ENCODE measurements around the gene AP4E1.
"Not testable (repeated sequence)": the region's sequence is repeated elsewhere in the genome, so short reads cannot be mapped to it uniquely, and the experiment has no call there.

AP4E1 gene

DNA sequence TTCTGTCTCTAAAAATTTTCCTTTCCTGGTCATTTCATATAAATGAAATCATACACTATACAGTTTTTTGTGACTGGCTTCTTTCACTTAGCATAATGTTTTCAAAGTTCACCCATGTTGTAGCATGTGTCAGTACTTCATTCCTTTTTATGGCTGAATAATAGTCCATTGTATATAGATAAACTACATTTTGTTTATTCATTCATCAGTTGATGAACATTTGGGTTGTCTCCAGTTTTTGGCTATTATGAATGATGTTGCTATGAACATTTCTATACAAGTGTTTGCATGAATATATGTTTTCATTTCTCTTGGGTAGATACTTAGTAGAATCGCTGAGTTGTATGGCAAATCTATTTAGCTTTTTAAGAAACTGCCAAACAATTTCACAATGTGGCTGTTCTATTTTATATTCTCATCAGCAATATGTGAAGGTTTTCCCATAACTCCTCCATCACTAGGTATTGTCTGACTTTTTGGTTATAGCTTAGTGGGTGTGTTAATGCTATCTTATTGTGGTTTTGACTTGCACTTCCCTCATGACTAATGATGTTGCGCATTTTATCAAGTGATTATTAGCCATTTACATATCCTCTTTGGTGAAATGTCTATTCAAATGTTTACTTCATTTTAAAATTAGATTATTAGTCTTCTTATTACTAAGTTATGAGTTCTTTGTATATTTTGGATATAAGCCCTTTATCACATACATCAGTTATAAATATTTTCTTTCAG is 21.7 kb upstream of the AP4E1 start:
- no peak for DNase-seq (ENCODE audit: extremely low spot score, insufficient read length, low read depth)
- FAIRE-seq: no peak

GRCh38 chr15:50888054-50888453 is 20.4 kb upstream of the AP4E1 start:
- no peak for FAIRE-seq

DNA sequence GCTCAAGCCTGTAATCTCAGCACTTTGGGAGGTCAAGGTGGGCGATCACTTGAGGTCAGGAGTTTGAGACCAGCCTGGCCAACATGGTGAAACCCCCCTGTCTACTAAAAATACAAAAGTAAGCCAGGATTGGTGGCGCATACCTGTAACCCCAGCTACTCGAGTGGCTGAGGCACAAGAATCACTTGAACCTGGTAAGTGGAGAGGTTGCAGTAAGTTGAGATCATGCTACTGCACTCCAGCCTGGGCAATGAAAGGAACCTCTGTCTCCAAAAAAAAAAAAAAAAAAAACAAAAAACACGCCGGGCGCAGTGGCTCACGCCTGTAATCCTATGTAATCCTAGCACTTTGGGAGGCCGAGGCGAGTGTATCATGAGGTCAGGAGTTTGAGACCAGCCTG is 18.9 kb upstream of the AP4E1 start:
- FAIRE-seq: no peak
- no peak for DNase-seq (ENCODE audit: extremely low spot score, insufficient read length, low read depth)

More at GRCh38 chr15:50888054-50888453, 20.4 kb upstream of the AP4E1 start:
- DNase-seq (ENCODE audit: extremely low spot score, insufficient read length, low read depth): no peak

GRCh38 chr15:50890751-50891150 is 17.7 kb upstream of the AP4E1 start:
- DNase-seq (ENCODE audit: extremely low spot score, insufficient read length, low read depth) (no peak), FAIRE-seq (no peak)

- no peak for FAIRE-seq
These were observed 17.3 kb upstream of the AP4E1 start for GRCh38 chr15:50891159-50891558.

DNA sequence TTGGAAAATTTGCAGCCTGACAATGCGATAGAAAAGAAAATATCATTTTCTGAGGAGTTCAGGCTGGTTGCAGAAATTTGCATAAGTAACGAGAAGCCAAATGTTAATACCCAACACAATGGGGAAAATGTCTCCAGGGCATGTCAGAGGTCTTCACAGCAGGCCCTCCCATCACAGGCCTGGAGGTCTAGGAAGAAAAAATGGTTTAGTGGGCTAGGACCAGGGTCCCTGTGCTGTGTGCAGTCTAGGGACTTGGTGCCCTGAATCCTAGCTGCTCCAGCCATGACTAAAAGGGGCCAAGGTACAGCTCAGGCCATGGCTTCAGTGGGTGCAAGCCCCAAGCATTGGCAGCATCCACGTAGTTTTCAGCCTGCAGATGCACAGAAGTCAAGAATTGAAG is 14.5 kb upstream of the AP4E1 start:
- FAIRE-seq (no peak), DNase-seq (ENCODE audit: extremely low spot score, insufficient read length, low read depth) (no peak)

More at GRCh38 chr15:50891159-50891558, 17.3 kb upstream of the AP4E1 start:
- no peak for DNase-seq (ENCODE audit: extremely low spot score, insufficient read length, low read depth)

DNA sequence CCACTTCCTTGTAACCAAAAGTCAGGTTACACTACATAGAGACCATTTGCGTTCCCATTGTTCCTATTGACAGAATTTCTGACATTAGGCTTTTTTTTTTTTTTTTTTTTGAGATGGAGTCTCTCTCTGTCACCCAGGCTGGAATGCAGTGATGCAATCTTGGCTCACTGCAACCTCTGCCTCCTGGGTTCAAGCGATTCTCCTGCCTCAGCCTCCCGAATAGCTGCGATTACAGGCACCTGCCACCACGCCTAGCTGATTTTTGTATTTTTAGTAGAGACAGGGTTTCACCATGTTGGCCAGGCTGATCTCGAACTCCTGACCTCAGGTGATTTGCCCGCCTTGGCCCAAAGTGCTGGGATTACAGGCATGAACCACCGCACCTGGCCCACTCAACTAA is 7.1 kb upstream of the AP4E1 start:
- not testable (repeated sequence) for FAIRE-seq; DNase-seq (ENCODE audit: extremely low spot score, insufficient read length, low read depth)

DNA sequence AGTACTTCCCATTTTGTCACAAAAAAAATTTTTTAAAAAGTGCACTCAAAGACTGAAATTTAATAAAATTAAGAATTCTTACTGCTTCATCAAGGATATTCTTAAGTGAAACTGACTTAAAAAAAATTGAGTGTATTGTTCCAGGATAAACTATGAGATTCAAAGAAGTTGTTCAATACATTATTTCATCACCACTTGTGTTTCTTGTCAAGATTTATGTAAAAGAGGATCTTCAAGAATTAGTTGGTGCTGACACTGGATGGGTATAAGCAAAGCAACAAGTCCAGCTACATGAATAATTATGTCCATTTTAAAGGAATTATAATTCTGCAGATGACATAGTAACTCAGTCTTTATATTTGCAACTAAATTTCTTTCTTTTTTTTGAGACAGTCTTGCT is 4.3 kb upstream of the AP4E1 start:
- FAIRE-seq: no peak
- DNase-seq (ENCODE audit: extremely low spot score, insufficient read length, low read depth): no peak

- FAIRE-seq: no peak
- no peak for DNase-seq (ENCODE audit: extremely low spot score, insufficient read length, low read depth)
These were observed 3.4 kb upstream of the AP4E1 start for GRCh38 chr15:50905055-50905454.

DNA sequence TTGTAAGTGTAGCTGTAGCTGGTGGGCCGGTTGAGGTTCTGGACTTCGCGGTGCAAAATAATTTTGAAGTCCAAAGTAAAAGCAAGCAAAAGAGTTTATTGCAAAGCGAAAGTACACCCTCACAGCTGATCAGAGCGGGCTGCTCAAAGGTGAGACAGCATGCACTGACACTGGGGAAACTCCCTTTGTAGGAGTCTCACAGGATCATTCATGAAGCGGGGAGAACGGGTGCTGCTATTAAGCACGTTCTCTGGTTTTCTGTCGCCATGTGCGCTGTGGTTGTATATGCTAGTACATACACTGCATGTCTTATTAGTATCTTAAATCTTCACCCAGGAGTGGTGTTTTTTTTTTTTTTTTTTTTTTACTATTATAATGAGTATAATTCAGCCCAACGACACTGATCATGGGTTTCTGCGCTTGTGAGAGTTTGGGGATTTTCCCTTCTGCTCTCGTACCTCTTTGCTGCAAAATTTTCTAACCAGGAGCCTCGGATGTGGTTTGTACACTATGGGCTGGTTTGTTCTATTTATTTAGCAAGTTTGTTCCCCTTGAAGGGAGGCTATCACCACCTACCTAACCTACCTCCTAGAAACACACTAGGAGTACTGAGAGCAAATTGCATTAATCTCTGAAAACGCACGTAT is 1.4 kb upstream of the AP4E1 start:
- DNase-seq (ENCODE audit: extremely low spot score, insufficient read length, low read depth) (peak; percentile 59), FAIRE-seq (peak; percentile 88)

DNA sequence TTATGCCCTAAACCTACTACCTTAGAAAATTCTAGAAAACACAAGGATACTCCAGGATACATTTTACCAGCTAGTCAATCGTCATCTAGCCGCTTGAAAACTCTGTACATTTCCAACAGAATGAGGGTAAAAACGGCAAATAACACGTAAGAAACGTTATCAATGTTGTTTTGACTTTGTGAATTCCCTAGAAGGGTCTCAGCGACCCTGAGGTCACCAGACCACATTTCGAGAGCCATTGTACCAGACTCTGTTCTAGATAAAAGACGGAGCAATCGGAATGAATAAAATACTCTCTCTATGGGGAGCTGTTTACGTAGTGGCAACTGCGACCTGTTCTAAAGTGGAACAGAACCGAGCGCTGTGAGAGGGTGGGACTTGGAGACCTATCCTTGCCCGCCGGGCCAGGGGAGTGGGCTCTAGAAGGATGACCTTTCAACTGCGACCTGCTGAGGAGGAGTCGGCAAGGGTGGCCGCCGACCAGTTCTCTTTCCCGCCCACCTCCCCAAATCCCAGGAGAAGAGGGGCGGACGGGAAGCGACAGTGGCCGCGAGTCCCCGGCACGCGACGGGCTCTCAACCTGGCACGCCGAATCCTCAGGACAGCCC is 778 bp upstream of the AP4E1 start:
- DNase-seq (ENCODE audit: extremely low spot score, insufficient read length, low read depth) (no peak), FAIRE-seq (no peak)

- DNase-seq (ENCODE audit: extremely low spot score, insufficient read length, low read depth) (no peak), FAIRE-seq (no peak)
These were observed 481 bp downstream of the AP4E1 start for GRCh38 chr15:50909010-50909317.

DNA sequence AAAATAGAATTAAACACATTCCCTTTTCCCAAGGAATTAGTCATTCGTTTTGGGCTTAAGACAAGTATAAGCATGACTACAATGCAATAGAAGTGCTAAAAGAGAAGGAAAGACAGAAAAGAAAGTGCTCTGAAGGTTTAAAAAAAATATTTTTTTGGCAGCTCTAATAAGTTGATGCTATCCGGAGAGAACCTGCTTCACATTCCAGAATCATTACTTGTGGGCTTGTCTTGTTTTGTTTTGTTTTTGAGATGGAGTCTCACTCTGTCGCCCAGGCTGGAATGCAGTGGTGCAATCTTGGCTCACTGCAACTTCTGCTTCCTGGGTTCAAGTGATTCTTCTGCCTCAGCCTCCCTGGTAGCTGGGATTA is 1.9 kb downstream of the AP4E1 start:
- DNase-seq (ENCODE audit: extremely low spot score, insufficient read length, low read depth); FAIRE-seq: not testable (repeated sequence)

DNA sequence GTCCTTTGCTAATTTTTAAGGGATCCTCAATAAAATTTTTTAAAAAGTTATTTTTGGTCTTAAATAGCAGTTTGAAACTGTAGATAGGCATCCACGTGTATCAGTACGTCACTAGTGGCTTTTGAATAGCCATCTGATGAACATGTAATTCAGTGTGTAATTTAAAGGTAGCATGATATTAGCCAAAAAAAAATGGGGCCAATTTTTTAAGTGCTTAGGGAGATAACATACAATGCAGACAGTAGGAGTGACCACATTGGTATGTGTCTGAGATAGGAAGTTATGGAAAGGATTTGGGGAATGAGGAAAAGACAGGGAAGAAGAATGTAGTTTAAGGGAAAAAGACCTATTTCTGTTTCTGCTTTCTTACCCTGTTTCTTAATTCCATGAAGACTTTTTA is 2.5 kb downstream of the AP4E1 start:
- DNase-seq (ENCODE audit: extremely low spot score, insufficient read length, low read depth) (no peak), FAIRE-seq (no peak)

DNA sequence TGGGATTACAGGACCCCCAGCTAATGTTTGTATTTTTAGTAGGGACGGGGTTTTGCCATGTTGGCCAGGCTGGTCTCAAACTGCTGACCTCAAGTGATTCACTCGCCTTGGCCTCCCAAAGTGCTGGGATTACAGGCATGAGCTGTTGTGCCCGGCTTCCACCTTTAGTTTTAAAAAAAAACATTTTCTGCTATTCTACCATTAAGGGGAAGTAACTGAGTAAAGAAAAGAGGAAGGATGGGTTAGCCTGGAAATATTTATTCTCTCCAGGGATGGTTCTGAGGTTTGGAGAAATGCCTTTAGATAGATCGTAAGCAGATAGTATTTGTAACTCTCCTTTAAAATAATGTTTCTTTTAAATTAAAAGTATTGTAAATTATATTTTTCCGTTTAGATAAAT is 3.1 kb downstream of the AP4E1 start:
- FAIRE-seq: no peak
- DNase-seq (ENCODE audit: extremely low spot score, insufficient read length, low read depth): no peak

DNA sequence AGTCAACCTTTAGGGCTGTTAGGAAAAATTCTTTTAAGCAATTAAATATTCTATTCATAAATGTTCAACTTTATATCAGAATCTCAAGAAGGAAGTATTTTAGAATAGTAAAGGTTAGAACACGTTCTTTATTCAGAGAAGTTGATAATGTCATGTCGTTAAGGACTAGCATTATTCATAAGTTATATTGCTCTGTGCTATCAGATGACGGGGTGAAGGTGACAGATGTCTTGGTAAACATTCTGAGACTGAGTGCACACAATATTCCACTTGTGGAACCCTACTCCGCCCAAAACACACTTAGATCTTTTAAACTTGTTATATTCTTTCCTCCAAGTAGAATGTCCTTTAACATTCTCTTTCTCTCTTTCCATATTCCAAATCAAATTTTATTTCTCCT is 7.9 kb downstream of the AP4E1 start:
- DNase-seq (ENCODE audit: extremely low spot score, insufficient read length, low read depth) (no peak), FAIRE-seq (no peak)

DNA sequence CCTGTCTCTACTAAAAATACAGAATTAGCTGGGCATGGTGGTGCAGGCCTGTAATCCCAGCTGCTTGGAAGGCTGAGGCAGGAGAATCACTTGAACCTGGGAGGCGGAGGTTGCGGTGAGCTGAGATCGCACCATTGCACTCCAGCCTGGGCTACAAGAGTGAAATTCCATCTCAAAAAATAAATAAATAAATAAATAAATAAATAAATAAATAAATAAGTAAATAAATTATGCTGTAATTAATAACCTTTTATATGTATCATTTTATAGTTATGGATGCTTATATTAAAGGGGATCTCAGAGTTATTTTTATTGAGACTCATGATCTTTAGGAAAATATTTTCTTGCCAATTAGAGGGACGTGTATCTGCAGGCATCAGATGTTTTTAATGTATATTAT is 10.9 kb downstream of the AP4E1 start:
- DNase-seq (ENCODE audit: extremely low spot score, insufficient read length, low read depth); FAIRE-seq: not testable (repeated sequence)

GRCh38 chr15:50925281-50925680 is 16.8 kb downstream of the AP4E1 start:
- no peak for FAIRE-seq
- DNase-seq (ENCODE audit: extremely low spot score, insufficient read length, low read depth): no peak

DNA sequence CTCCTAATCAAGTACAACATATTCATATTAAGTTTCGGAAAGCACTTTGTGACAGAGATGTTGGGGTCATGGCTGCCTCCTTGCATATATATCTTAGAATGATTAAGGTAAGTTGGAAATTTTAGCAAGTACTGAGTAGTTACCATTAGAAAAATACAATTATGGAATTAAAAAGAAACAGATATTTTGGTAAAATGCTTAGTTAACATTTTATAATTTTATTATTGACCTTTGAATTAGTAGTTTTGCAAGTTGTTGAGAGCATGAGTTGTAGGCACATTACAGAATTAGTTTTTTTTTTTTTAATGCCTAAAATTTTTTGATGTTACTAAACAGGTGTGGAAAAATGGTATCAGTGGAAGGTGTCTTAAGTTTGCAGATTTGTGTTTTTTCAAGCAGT is 20.6 kb downstream of the AP4E1 start:
- FAIRE-seq: no peak
- DNase-seq (ENCODE audit: extremely low spot score, insufficient read length, low read depth): no peak

DNA sequence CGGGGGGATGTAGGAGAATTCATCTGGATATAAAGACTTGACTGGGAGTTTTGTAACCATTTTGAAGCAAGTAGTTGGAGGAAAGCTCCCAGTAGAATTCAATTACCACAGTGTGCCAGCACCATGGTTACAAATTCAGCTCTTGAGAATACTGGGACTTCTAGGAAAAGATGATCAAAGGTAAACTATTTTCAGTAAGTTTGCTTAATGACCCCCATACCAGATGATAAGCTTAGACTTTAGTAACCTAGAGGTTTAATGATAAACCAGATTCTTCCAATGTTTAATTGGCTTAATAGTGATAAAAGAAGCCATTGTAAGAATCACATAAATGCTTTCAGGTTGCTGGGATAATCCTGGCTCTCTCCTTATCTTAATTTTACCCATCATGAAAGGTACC is 22.3 kb downstream of the AP4E1 start:
- FAIRE-seq (no peak), DNase-seq (ENCODE audit: extremely low spot score, insufficient read length, low read depth) (no peak)

DNA sequence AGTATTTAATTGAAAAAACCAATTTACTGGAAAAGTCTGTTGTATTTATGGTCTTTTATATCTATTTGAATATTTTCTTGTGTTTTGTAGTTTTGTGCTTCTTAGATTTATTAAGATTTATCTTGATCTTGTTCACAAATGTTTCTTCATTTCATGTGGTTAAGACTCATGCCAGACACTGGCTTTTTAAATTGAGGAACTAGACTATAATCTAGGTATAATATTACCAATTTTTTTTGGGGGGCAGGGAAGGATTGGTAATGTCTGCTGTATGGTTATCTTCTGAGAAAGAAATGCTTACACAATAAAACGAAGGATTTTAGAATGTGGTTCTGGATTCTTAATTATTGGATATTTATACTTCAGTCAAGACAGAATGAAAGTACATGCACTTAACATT is 24.9 kb downstream of the AP4E1 start:
- FAIRE-seq (no peak), DNase-seq (ENCODE audit: extremely low spot score, insufficient read length, low read depth) (no peak)

GRCh38 chr15:50938525-50938924 is 30.0 kb downstream of the AP4E1 start:
- no peak for FAIRE-seq
- DNase-seq (ENCODE audit: extremely low spot score, insufficient read length, low read depth): no peak

Measured in GM18507 (cell line).